K562 (cell line): ENCODE results near the gene MAP3K7. TPM values are rescaled to one million over a fixed set of nuclear protein-coding genes. Genes with fewer than 3 reads are reported as not detected.
A peak's percentile ranks its signal among the peaks of the same experiment; 100 is the strongest.

Experiments
- ATAC-seq: fragments of 200-7000 bp; cut with Tn5 transposase; 3 replicates; pipeline ENCODE4 v1.9.1; 2020; ENCODE audit warnings: moderate library complexity
- BruUV-seq: library from RNA; stranded (reverse); fragments of 400-500 nt; replicated peaks from 2 replicates; lab custom pipeline; 2021; lab: Mats Ljungman, UMichigan
- CTCF ChIA-PET: fragments of 300-600 bp; formaldehyde crosslinking; extraction: SDS; loops from one replicate; lab custom pipeline; 2021; ENCODE audit warnings: low intra/inter-chr PET ratio; lab: Yijun Ruan, JAX
- POLR2A ChIA-PET: fragments of 300-600, 350-650 bp; sonication (Branson Sonifier 250); formaldehyde crosslinking; extraction: SDS; loops from one replicate; lab custom pipeline; 2021; ENCODE audit warnings: antibody characterized with exemption, inconsistent platforms; lab: Yijun Ruan, JAX
- DNase-seq, 4 experiments: peaks; one replicate each; pipeline versions ENCODE4 v3.0.0 to v3.0.0-alpha.2; 2011 to 2018; ENCODE audit warnings: low spot score in 3 of 4, mixed read lengths in 3 of 4; ENCODE audit errors: extremely low read depth in 1 of 4
- FAIRE-seq: peaks from 2 replicates; lab custom pipeline; 2011; peaks lifted over from hg19 to GRCh38; lab: Jason Lieb, UNC
- H2AFZ ChIP-seq: 2 replicates; pipeline ENCODE4 v1.6.0; 2011; ENCODE audit warnings: low read depth, low read length, control low read depth, inconsistent platforms
- H3K27ac ChIP-seq: fragments of 200-600 bp; 3 replicates; pipeline ENCODE4 v1.8.0; 2011; ENCODE audit warnings: low read depth, mild to moderate bottlenecking, control low read depth, inconsistent platforms, low read length, moderate library complexity, mixed read lengths; ENCODE audit errors: extremely low read depth
- H3K27me3 ChIP-seq, 2 experiments: fragments of 300-600 bp in 1 of 2; 2 replicates in 1 of 2; 3 replicates in 1 of 2; pipeline versions ENCODE4 v1.6.0 to v1.8.0; 2011; ENCODE audit warnings: inconsistent platforms in 2 of 2, low read length in 2 of 2, mild to moderate bottlenecking in 1 of 2, mixed read lengths in 1 of 2, moderate library complexity in 1 of 2; ENCODE audit not compliant: control insufficient read depth in 2 of 2, insufficient read depth in 2 of 2
- H3K36me3 ChIP-seq: fragments of 300-600 bp; 3 replicates; pipeline ENCODE4 v1.8.0; 2011; ENCODE audit warnings: mild to moderate bottlenecking, low read length, inconsistent platforms; ENCODE audit not compliant: control insufficient read depth, insufficient read depth
- H3K4me1 ChIP-seq, 2 experiments: fragments of 200-600 bp in 1 of 2; replicated peaks in 1 of 2; 2 replicates in 1 of 2; 3 replicates in 1 of 2; pipeline versions ENCODE4 v1.5.1 to v1.8.0; 2011; ENCODE audit warnings: inconsistent platforms in 2 of 2, low read length in 2 of 2, mild to moderate bottlenecking in 1 of 2, mixed read lengths in 1 of 2, moderate library complexity in 1 of 2; ENCODE audit not compliant: control insufficient read depth in 2 of 2, insufficient read depth in 2 of 2
- H3K4me2 ChIP-seq: 2 replicates; pipeline ENCODE4 v1.6.1; 2011; ENCODE audit warnings: low read length, control low read depth, inconsistent platforms, mixed read lengths; ENCODE audit not compliant: insufficient read depth
- H3K4me3 ChIP-seq: fragments of 200-600 bp; sonication (generic), shearing (Covaris generic); 2 replicates; pipeline ENCODE4 v1.5.1; 2016; ENCODE audit warnings: control low read depth, inconsistent platforms
- H3K79me2 ChIP-seq: fragments of 200-600 bp; 3 replicates; pipeline ENCODE4 v1.8.0; 2011; ENCODE audit warnings: low read length, inconsistent platforms; ENCODE audit not compliant: control insufficient read depth, insufficient read depth
- H3K9ac ChIP-seq, 2 experiments: 2 replicates each; pipeline versions ENCODE4 v1.6.0 to v1.6.1; 2011; ENCODE audit warnings: low read depth in 2 of 2, low read length in 2 of 2, control low read depth in 1 of 2, inconsistent platforms in 1 of 2, mild to moderate bottlenecking in 1 of 2, mixed read lengths in 1 of 2; ENCODE audit not compliant: insufficient read depth in 1 of 2
- H3K9me1 ChIP-seq: one replicate; pipeline ENCODE4 v1.6.0; 2011; ENCODE audit warnings: inconsistent platforms, mild to moderate bottlenecking, low read length, moderate library complexity; ENCODE audit not compliant: control insufficient read depth, insufficient read depth
- H3K9me3 ChIP-seq: replicated peaks from 2 replicates; pipeline ENCODE4 v1.5.1; 2011; ENCODE audit warnings: low read depth, low read length, inconsistent platforms; ENCODE audit not compliant: control insufficient read depth, insufficient read depth
- H4K20me1 ChIP-seq: replicated peaks from 2 replicates; pipeline ENCODE4 v1.6.1; 2011; ENCODE audit warnings: low read length, inconsistent platforms, mixed read lengths; ENCODE audit not compliant: control insufficient read depth, insufficient read depth
- E2F4 ChIP-seq: sonication (generic); formaldehyde crosslinking; IDR thresholded peaks from 2 replicates; pipeline ENCODE4 v1.8.0; 2022; ENCODE audit warnings: mild to moderate bottlenecking, low read depth, missing genetic modification reagents
- HNRNPH1 ChIP-seq: fragments of 200-400 bp; formaldehyde crosslinking; optimal IDR thresholded peaks from 2 replicates; pipeline ENCODE3; 2017; ENCODE audit warnings: low read depth, mild to moderate bottlenecking, low read length, moderate library complexity
- HSF4 ChIP-seq: fragments of 250-450 bp; sonication (Bioruptor Pico); IDR thresholded peaks from 2 replicates; pipeline ENCODE4 v2.1.2; 2022; ENCODE audit warnings: mild to moderate bottlenecking, moderate library complexity, borderline replicate concordance
- KDM4B ChIP-seq, 2 experiments: fragments of 450-650 bp in 1 of 2; sonication (generic) in 1 of 2; IDR thresholded peaks; 2 replicates each; pipeline ENCODE4 v1.6.1; 2016 to 2017; ENCODE audit warnings: borderline replicate concordance in 2 of 2, antibody characterized with exemption in 1 of 2, low read depth in 1 of 2, mild to moderate bottlenecking in 1 of 2
- NFATC3 ChIP-seq: fragments of 450-650 bp; IDR thresholded peaks from 2 replicates; pipeline ENCODE4 v1.6.1; 2017; ENCODE audit warnings: mild to moderate bottlenecking
- NFIX ChIP-seq: fragments of 250-450 bp; sonication (Bioruptor Pico); IDR thresholded peaks from 2 replicates; pipeline ENCODE4 v1.4.0; 2020; ENCODE audit warnings: low read depth, mild to moderate bottlenecking, moderate library complexity
- NR1H2 ChIP-seq: sonication (generic); formaldehyde crosslinking; IDR thresholded peaks from 2 replicates; pipeline ENCODE4 v1.4.0; 2020; ENCODE audit warnings: mild to moderate bottlenecking, missing genetic modification reagents
- POLR2H ChIP-seq: IDR thresholded peaks from 2 replicates; pipeline ENCODE4 v1.6.1; 2016; ENCODE audit warnings: missing genetic modification characterization, low read depth, mild to moderate bottlenecking, control low read depth, missing compliant biosample characterization, moderate library complexity
- RAD51 ChIP-seq: fragments of 450-650 bp; IDR thresholded peaks from 2 replicates; pipeline ENCODE4 v1.7.1; 2016; ENCODE audit warnings: low read depth, mild to moderate bottlenecking, borderline replicate concordance
- RB1 ChIP-seq: fragments of 450-650 bp; IDR thresholded peaks from 2 replicates; pipeline ENCODE4 v1.6.1; 2017; ENCODE audit warnings: low read depth, mild to moderate bottlenecking
- SNRNP70 ChIP-seq: fragments of 200-400 bp; formaldehyde crosslinking; optimal IDR thresholded peaks from 2 replicates; pipeline ENCODE3; 2017; ENCODE audit warnings: low read depth, low read length
- THRB ChIP-seq: fragments of 450-650 bp; formaldehyde crosslinking; conservative IDR thresholded peaks from 2 replicates; pipeline ENCODE4 v1.4.0; 2022; ENCODE audit warnings: mild to moderate bottlenecking, missing genetic modification characterization
- TOE1 ChIP-seq, 2 experiments: fragments of 450-650 bp in 1 of 2; sonication (generic) in 1 of 2; formaldehyde crosslinking in 1 of 2; IDR thresholded peaks; 2 replicates each; pipeline versions ENCODE4 v1.7.1 to v1.8.0; 2016 to 2022; ENCODE audit warnings: borderline replicate concordance in 2 of 2, mild to moderate bottlenecking in 2 of 2, antibody characterized with exemption in 1 of 2, inconsistent platforms in 1 of 2, low read depth in 1 of 2, missing genetic modification reagents in 1 of 2, moderate library complexity in 1 of 2
- USF1 ChIP-seq: sonication (generic); formaldehyde crosslinking; IDR thresholded peaks from 2 replicates; pipeline ENCODE4 v1.9.0; 2022; ENCODE audit warnings: mild to moderate bottlenecking, missing genetic modification reagents
- ZBTB26 ChIP-seq: fragments of 450-650 bp; formaldehyde crosslinking; IDR thresholded peaks from 2 replicates; pipeline ENCODE4 v1.4.0; 2022; ENCODE audit warnings: missing genetic modification characterization
- ZNF395 ChIP-seq: fragments of 200-800 bp; sonication (Bioruptor generic); IDR thresholded peaks from 2 replicates; pipeline ENCODE4 v1.6.1; 2017; ENCODE audit warnings: missing genetic modification characterization, missing compliant biosample characterization
- WGBS: fragments of 100-300 bp; shearing (Covaris generic); methylation state at CpG from one replicate; pipeline ENCODE4 v1.1.6; 2016; ENCODE audit warnings: low coverage, mixed read lengths; ENCODE audit not compliant: insufficient coverage; ENCODE audit errors: missing lambda C conversion rate; 5-methylcytosine and 5-hydroxymethylcytosine counted together
- in situ Hi-C: fragments of 300-500 bp; cut with MboI; formaldehyde crosslinking; loops from 4 replicates; pipeline ENCODE4 v1.15.0; 2018; ENCODE audit warnings: inconsistent platforms, mixed read lengths
- intact Hi-C: fragments of 100-400 bp; cut with micrococcal nuclease; formaldehyde crosslinking; loops from 2 replicates; pipeline ENCODE4 v1.14.2; 2022
- polyA plus RNA-seq, 8 experiments: library from polyadenylated mRNA; depleted of rRNA in 4 of 8; stranded (reverse) in 5 of 8; unstranded in 3 of 8; fragments of >200 nt; fragmentation: Nextera tagmentation in 2 of 8; fragmentation: Illumina TruSeq in 1 of 8; extraction: Ambion mirVana in 2 of 8; extraction: Trizol in 1 of 8; gene quantifications; 2 replicates each; pipeline versions ENCODE4 v1.2.1 to v1.2.3, GENCODE V29; 2011 to 2014; ENCODE audit warnings: inconsistent platforms in 1 of 8, missing spikeins in 1 of 8
- total RNA-seq, 7 experiments: library from RNA; depleted of rRNA in 6 of 7; stranded (reverse); fragments of >200 nt in 6 of 7; fragmentation: Illumina TruSeq in 2 of 7; extraction: Trizol in 2 of 7; gene quantifications; 2 replicates each; pipeline versions ENCODE4 v1.2.1 to v1.2.3, GENCODE V29; 2011 to 2021; ENCODE audit warnings: low replicate concordance in 1 of 7

MAP3K7 gene
- total and polyA plus RNA-seq, 9 of the 15 experiments (the other 6 are each of a cell fraction or from before 2014, with no cell fraction given), result 13.4 to 60.9 (median 34.8) TPM

GRCh38 chr6:90471263-90471662 lies 115.6 kb downstream of the MAP3K7 start:
- no peak overlapping the region for H3K4me3 ChIP-seq
- 56% methylated on average over 4 of the region's 4 CpGs for WGBS
- intact Hi-C loops, result loop anchor here (10.0 kb wide), 2 partner anchors 256 to 286 kb away; no protein-coding TSS in a partner anchor
- DNase-seq (no peak), FAIRE-seq (peak; percentile 26), ATAC-seq (no peak)
- H3K9ac ChIP-seq, result no peak overlapping the region
- H3K79me2 ChIP-seq, result no peaks in the 10 kb centered on the region
- H3K4me1 ChIP-seq, result peaks cover 5 to 39% of the 10 kb centered on the region in 2 experiments
- no peak overlapping the region for H3K27ac ChIP-seq
- H3K9me3 ChIP-seq, result no peaks in the 10 kb centered on the region
- BruUV-seq, result no TSS peak
- no peaks in the 10 kb centered on the region for H3K9me1 ChIP-seq
- POLR2A ChIA-PET, result interaction anchor here (0.5 to 2.0 kb wide), 2 partner anchors 14 to 315 kb away, joined by 3 to 7 read pairs; no protein-coding TSS in a partner anchor
- H2AFZ ChIP-seq, result peak overlapping the region; percentile 69
- no peaks in the 10 kb centered on the region for H3K36me3 ChIP-seq
- no peaks in the 10 kb centered on the region for H4K20me1 ChIP-seq
- H3K27me3 ChIP-seq, result no peaks in the 10 kb centered on the region
- CTCF ChIA-PET, result no interaction called here
- H3K4me2 ChIP-seq, result no peak overlapping the region
- in situ Hi-C loops, result loop anchor here (10.0 kb wide), 1 partner anchor 256 kb away; no protein-coding TSS in a partner anchor
- TF ChIP-seq KDM4B (IDR thresholded peaks at IDR 0.05; ENCODE audit: borderline replicate concordance in 2 of 2, low read depth in 1 of 2) (no peak), NFATC3 (no peak), ZBTB26 (CRISPR knock-in tag) (no peak), TOE1 (IDR thresholded peaks at IDR 0.05; ENCODE audit: borderline replicate concordance) (no peak), TOE1 (CRISPR knock-in tag; IDR thresholded peaks at IDR 0.05; ENCODE audit: borderline replicate concordance, low read depth) (0 out of 2 replicates have a peak, but pooled peaks have one; percentile 59), POLR2H (tag) (no peak), HSF4 (CRISPR knock-in tag) (no peak), SNRNP70 (no peak), USF1 (CRISPR knock-in tag) (peak; percentile 45; the same call in 1 of the 2 replicates), ZNF395 (CRISPR knock-in tag) (no peak), RAD51 (peak; percentile 30; the same call in 1 of the 2 replicates), E2F4 (no peak), THRB (CRISPR knock-in tag) (no peak), HNRNPH1 (no peak), RB1 (no peak), NR1H2 (CRISPR knock-in tag) (no peak), NFIX (no peak)
